ENCODE data around the gene CD22.

CD22 gene

GRCh38 chr19:35347930-35348298 lies 18.9 kb downstream of the CD22 start:
- Histone ChIP-seq H3K9me3 (ENCODE audit: control insufficient read depth, low read depth, low read length) (no peaks in the 10 kb centered on the region), H3K36me3 (ENCODE audit: control insufficient read depth, low read depth, low read length) (no peaks in the 10 kb centered on the region), H3K27me3 (ENCODE audit: control insufficient read depth, insufficient read depth, low read length) (no peaks in the 10 kb centered on the region), H3K4me3 (ENCODE audit: low read length) (no peak overlapping the region), H3K27ac (ENCODE audit: low read length) (no peak overlapping the region), H3K9ac (ENCODE audit: low read length) (no peak overlapping the region), H3K4me1 (ENCODE audit: control insufficient read depth, low read depth, low read length) (no peaks in the 10 kb centered on the region)

DNA sequence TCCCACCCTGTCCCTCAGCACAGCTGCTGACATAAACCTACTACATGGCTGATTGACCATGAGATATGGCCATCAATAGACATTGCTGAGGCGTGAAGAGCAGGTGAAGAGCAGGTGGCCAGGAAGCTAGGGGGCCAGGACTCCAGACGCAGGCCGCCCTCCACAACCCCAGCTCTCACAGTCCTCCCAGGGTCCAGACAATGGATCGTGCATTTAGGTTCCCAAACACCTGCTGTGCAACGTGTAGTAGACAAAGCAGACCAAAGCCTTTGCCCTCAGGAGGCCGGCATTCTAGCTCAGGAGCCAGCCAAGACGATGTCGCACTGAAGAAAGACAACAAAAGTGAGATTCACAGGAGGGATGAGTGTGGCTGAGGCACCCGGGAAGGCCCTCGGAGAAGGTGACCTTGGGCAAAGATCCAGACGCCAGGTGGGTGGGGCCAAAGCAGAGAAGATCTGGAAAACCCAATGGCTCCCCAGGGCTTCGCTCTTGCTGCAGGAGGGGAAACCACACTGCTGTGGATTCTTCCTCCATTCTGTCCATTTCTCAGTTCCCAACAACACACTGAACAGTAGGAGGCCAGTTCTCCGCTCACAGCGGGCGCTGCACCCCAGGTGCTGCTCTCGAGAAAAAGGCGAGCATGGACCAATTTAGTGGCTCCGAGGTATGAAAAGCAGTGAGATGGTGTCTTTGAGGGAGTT lies 20.1 kb downstream of the CD22 start:
- Histone ChIP-seq H3K27ac (ENCODE audit: low read length) (no peak overlapping the region), H3K9me3 (ENCODE audit: control insufficient read depth, low read depth, low read length) (no peaks in the 10 kb centered on the region), H3K4me3 (ENCODE audit: low read length) (no peak overlapping the region), H3K36me3 (ENCODE audit: control insufficient read depth, low read depth, low read length) (no peaks in the 10 kb centered on the region), H3K9ac (ENCODE audit: low read length) (no peak overlapping the region), H3K4me1 (ENCODE audit: control insufficient read depth, low read depth, low read length) (no peaks in the 10 kb centered on the region), H3K27me3 (ENCODE audit: control insufficient read depth, insufficient read depth, low read length) (no peaks in the 10 kb centered on the region)

DNA sequence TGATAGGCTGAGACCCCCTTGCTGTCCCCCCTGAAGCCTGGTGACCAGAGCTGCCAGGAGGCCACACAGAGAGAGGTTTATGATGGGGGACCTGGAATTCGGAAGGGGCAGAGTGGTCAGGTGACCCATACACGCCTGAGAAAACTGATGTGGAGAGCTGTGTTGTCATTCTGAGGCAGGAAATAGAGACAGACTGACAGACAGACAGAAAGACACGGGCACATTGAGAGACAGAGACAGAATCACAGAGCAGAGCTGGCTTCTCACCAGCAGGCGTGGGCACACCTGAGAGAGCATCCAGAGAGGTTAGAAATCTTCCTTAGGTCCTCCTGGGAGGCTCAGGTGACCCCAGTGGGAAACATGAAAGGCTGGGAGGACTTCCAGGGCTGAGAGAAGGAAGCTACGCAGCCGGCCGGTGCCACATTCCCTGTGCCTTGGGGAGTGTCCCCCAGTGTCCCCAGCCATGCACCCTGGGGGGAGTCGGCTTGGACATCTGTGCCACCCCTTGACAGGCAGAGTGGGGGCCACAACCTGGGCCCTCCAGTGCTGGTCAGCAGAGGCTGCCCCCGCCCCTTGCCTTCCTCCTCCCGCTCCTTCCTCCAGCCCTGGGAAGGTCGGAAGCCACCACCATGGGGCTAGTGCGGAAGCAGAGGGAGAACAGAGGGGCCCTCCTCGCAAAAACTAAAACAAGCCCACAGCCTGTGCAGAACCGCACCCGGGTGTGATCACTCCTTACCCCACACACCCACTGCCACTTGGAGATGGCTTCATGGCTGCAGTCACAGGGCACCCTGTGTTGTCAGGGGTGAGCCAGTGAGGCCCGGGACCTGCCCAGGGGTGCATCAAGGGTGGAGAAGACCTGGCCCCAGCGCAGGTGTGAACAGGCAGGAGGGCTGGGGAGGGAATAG lies 20.9 kb downstream of the CD22 start:
- no peak overlapping the region for H3K27ac ChIP-seq (ENCODE audit: low read length)
- H3K27me3 ChIP-seq (ENCODE audit: control insufficient read depth, insufficient read depth, low read length): no peaks in the 10 kb centered on the region
- no peaks in the 10 kb centered on the region for H3K36me3 ChIP-seq (ENCODE audit: control insufficient read depth, low read depth, low read length)
- H3K4me3 ChIP-seq (ENCODE audit: low read length): no peak overlapping the region
- no peaks in the 10 kb centered on the region for H3K9me3 ChIP-seq (ENCODE audit: control insufficient read depth, low read depth, low read length)
- no peak overlapping the region for H3K9ac ChIP-seq (ENCODE audit: low read length)
- no peaks in the 10 kb centered on the region for H3K4me1 ChIP-seq (ENCODE audit: control insufficient read depth, low read depth, low read length)

GRCh38 chr19:35350591-35350990 lies 21.6 kb downstream of the CD22 start:
- no peaks in the 10 kb centered on the region for H3K27me3 ChIP-seq (ENCODE audit: control insufficient read depth, insufficient read depth, low read length)
- H3K4me3 ChIP-seq (ENCODE audit: low read length): no peak overlapping the region
- no peaks in the 10 kb centered on the region for H3K36me3 ChIP-seq (ENCODE audit: control insufficient read depth, low read depth, low read length)
- no peak overlapping the region for H3K9ac ChIP-seq (ENCODE audit: low read length)
- no peaks in the 10 kb centered on the region for H3K9me3 ChIP-seq (ENCODE audit: control insufficient read depth, low read depth, low read length)
- H3K27ac ChIP-seq (ENCODE audit: low read length): no peak overlapping the region
- H3K4me1 ChIP-seq (ENCODE audit: control insufficient read depth, low read depth, low read length): no peaks in the 10 kb centered on the region

GRCh38 chr19:35351411-35352176 lies 22.6 kb downstream of the CD22 start:
- no peak overlapping the region for H3K4me3 ChIP-seq (ENCODE audit: low read length)
- no peaks in the 10 kb centered on the region for H3K27me3 ChIP-seq (ENCODE audit: control insufficient read depth, insufficient read depth, low read length)
- H3K27ac ChIP-seq (ENCODE audit: low read length): no peak overlapping the region
- no peaks in the 10 kb centered on the region for H3K36me3 ChIP-seq (ENCODE audit: control insufficient read depth, low read depth, low read length)
- no peak overlapping the region for H3K9ac ChIP-seq (ENCODE audit: low read length)
- H3K4me1 ChIP-seq (ENCODE audit: control insufficient read depth, low read depth, low read length): no peaks in the 10 kb centered on the region
- no peaks in the 10 kb centered on the region for H3K9me3 ChIP-seq (ENCODE audit: control insufficient read depth, low read depth, low read length)

DNA sequence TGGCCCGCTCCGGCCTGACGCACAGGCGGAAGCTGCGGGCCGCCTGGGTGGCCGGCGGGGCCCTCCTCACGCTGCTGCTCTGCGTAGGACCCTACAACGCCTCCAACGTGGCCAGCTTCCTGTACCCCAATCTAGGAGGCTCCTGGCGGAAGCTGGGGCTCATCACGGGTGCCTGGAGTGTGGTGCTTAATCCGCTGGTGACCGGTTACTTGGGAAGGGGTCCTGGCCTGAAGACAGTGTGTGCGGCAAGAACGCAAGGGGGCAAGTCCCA lies 23.1 kb downstream of the CD22 start:
- H3K27me3 ChIP-seq (ENCODE audit: control insufficient read depth, insufficient read depth, low read length): no peaks in the 10 kb centered on the region
- H3K4me1 ChIP-seq (ENCODE audit: control insufficient read depth, low read depth, low read length): no peaks in the 10 kb centered on the region
- H3K27ac ChIP-seq (ENCODE audit: low read length): no peak overlapping the region
- H3K9me3 ChIP-seq (ENCODE audit: control insufficient read depth, low read depth, low read length): no peaks in the 10 kb centered on the region
- no peak overlapping the region for H3K4me3 ChIP-seq (ENCODE audit: low read length)
- no peaks in the 10 kb centered on the region for H3K36me3 ChIP-seq (ENCODE audit: control insufficient read depth, low read depth, low read length)
- H3K9ac ChIP-seq (ENCODE audit: low read length): no peak overlapping the region

- H3K27me3 ChIP-seq (ENCODE audit: control insufficient read depth, insufficient read depth, low read length): no peaks in the 10 kb centered on the region
- no peaks in the 10 kb centered on the region for H3K36me3 ChIP-seq (ENCODE audit: control insufficient read depth, low read depth, low read length)
- no peaks in the 10 kb centered on the region for H3K9me3 ChIP-seq (ENCODE audit: control insufficient read depth, low read depth, low read length)
- H3K4me3 ChIP-seq (ENCODE audit: low read length): no peak overlapping the region
- H3K9ac ChIP-seq (ENCODE audit: low read length): no peak overlapping the region
- no peak overlapping the region for H3K27ac ChIP-seq (ENCODE audit: low read length)
- H3K4me1 ChIP-seq (ENCODE audit: control insufficient read depth, low read depth, low read length): no peaks in the 10 kb centered on the region
Observed at GRCh38 chr19:35352448-35353304, 23.7 kb downstream of the CD22 start.

DNA sequence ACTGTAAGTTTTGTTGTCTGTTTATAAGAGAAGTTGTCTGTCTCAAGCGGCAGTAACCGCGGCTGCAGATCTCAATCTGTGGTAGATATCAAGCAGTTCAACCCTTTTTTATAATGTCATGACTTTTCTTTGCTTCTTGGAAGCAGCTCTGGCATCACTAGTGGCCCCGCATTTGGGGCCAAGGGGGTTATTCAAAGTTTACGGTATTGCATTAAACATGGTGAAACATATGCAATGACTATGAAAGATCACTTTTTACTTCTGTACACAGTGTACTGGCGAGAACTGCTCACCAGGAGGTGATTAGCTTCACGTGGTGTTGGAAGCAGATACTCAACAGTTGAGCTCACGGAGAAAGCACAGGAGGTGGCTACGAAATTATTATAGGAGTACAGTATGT lies 24.6 kb downstream of the CD22 start:
- Histone ChIP-seq H3K27ac (ENCODE audit: low read length) (no peak overlapping the region), H3K4me3 (ENCODE audit: low read length) (no peak overlapping the region), H3K4me1 (ENCODE audit: control insufficient read depth, low read depth, low read length) (no peaks in the 10 kb centered on the region), H3K27me3 (ENCODE audit: control insufficient read depth, insufficient read depth, low read length) (no peaks in the 10 kb centered on the region), H3K9me3 (ENCODE audit: control insufficient read depth, low read depth, low read length) (no peaks in the 10 kb centered on the region), H3K9ac (ENCODE audit: low read length) (no peak overlapping the region), H3K36me3 (ENCODE audit: control insufficient read depth, low read depth, low read length) (no peaks in the 10 kb centered on the region)

DNA sequence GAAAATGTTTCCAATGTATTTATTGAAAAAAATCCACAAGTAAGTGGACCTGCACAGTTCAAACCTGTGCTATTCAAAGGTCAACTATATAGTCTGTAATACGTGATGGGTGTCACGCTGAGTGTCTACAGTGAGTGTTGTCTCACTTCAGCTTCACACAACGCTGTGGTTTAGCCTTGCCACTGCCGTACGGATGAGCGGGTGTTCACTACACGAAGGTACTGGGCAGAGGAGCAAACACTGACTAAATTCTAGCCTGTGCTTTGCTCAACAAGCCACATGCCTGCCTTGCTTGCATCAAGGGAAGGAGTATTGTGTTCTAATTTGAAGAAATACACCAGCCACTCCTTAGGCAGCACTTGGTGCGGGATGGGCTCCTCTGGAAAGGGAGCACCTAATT lies 25.9 kb downstream of the CD22 start:
- Histone ChIP-seq H3K4me3 (ENCODE audit: low read length) (no peak overlapping the region), H3K36me3 (ENCODE audit: control insufficient read depth, low read depth, low read length) (no peaks in the 10 kb centered on the region), H3K4me1 (ENCODE audit: control insufficient read depth, low read depth, low read length) (no peaks in the 10 kb centered on the region), H3K9me3 (ENCODE audit: control insufficient read depth, low read depth, low read length) (no peaks in the 10 kb centered on the region), H3K27me3 (ENCODE audit: control insufficient read depth, insufficient read depth, low read length) (no peaks in the 10 kb centered on the region), H3K27ac (ENCODE audit: low read length) (no peak overlapping the region), H3K9ac (ENCODE audit: low read length) (no peak overlapping the region)

- H3K27me3 ChIP-seq (ENCODE audit: control insufficient read depth, insufficient read depth, low read length): no peaks in the 10 kb centered on the region
- H3K4me3 ChIP-seq (ENCODE audit: low read length): no peak overlapping the region
- no peaks in the 10 kb centered on the region for H3K36me3 ChIP-seq (ENCODE audit: control insufficient read depth, low read depth, low read length)
- no peak overlapping the region for H3K27ac ChIP-seq (ENCODE audit: low read length)
- no peaks in the 10 kb centered on the region for H3K4me1 ChIP-seq (ENCODE audit: control insufficient read depth, low read depth, low read length)
- H3K9ac ChIP-seq (ENCODE audit: low read length): no peak overlapping the region
- H3K9me3 ChIP-seq (ENCODE audit: control insufficient read depth, low read depth, low read length): no peaks in the 10 kb centered on the region
Observed at GRCh38 chr19:35355791-35356460, 26.9 kb downstream of the CD22 start.

All from iPS-18a (cell line).